Retina (tissue), 1 donor: ENCODE measurements around the gene COL1A1.

Experiments
- DNase-seq: peaks from one replicate; pipeline ENCODE4 v3.0.0-alpha.2; 2016

Gene COL1A1

GRCh38 chr17:50151937-50152547 lies 49.4 kb downstream of the COL1A1 start:
- peak; percentile 89 for DNase-seq

GRCh38 chr17:50151041-50151936 lies 50.1 kb downstream of the COL1A1 start:
- DNase-seq, result peak; percentile 81

- DNase-seq, result peak; percentile 49
These were observed 50.9 kb downstream of the COL1A1 start, which contains the start of gene PPP1R9B for GRCh38 chr17:50150354-50151040. TSS of gene PPP1R9B (minus strand) at chr17:50150677. CDS start at chr17:50150513, 164 bp downstream.

GRCh38 chr17:50149417-50150353 lies 51.7 kb downstream of the COL1A1 start:
- DNase-seq, result peak; percentile 72

GRCh38 chr17:50149091-50149416 lies 52.4 kb downstream of the COL1A1 start:
- peak; percentile 49 for DNase-seq

GRCh38 chr17:50148226-50149090 lies 53.0 kb downstream of the COL1A1 start:
- DNase-seq, result peak; percentile 62

- peak; percentile 8 for DNase-seq
These were observed 53.6 kb downstream of the COL1A1 start for GRCh38 chr17:50147841-50148225.

- peak; percentile 20 for DNase-seq
These were observed 54.3 kb downstream of the COL1A1 start for GRCh38 chr17:50146927-50147665.

GRCh38 chr17:50146230-50146926 lies 55.1 kb downstream of the COL1A1 start:
- DNase-seq, result no peak

- DNase-seq, result peak; percentile 12
These were observed 55.8 kb downstream of the COL1A1 start for GRCh38 chr17:50145532-50146229.

GRCh38 chr17:50144845-50145531 lies 56.4 kb downstream of the COL1A1 start:
- peak; percentile 4 for DNase-seq

GRCh38 chr17:50144355-50144754 lies 57.1 kb downstream of the COL1A1 start:
- DNase-seq, result no peak

GRCh38 chr17:50143461-50144176 lies 57.8 kb downstream of the COL1A1 start:
- DNase-seq, result no peak

GRCh38 chr17:50141745-50142110 lies 59.7 kb downstream of the COL1A1 start:
- no peak for DNase-seq

- DNase-seq, result no peak
These were observed 60.2 kb downstream of the COL1A1 start for GRCh38 chr17:50141026-50141744.

- peak; percentile 86 for DNase-seq
These were observed 61.2 kb downstream of the COL1A1 start for GRCh38 chr17:50139950-50140885.
